HCT116 (cell line): ENCODE results near the gene TTC33. TPM values are rescaled to one million over a fixed set of nuclear protein-coding genes. Genes with fewer than 3 reads are reported as not detected.

Source experiments
- ATAC-seq: fragments of 200-7000 bp; cut with Tn5 transposase; 2 replicates; pipeline ENCODE4 v1.9.1; 2020; ENCODE audit warnings: mild to moderate bottlenecking, moderate library complexity
- BruUV-seq: library from RNA; stranded (reverse); fragments of 400-500 nt; replicated peaks from 2 replicates; lab custom pipeline; 2021; lab: Mats Ljungman, UMichigan
- CTCF ChIA-PET: fragments of 300-600 bp; sonication (Branson Sonifier 250); formaldehyde crosslinking; loops from one replicate; lab custom pipeline; 2021; ENCODE audit warnings: antibody characterized with exemption; lab: Charles Lee
- POLR2A ChIA-PET: fragments of 300-600, 350-600 bp; sonication (Branson Sonifier 250); formaldehyde crosslinking; loops from one replicate; lab custom pipeline; 2021; ENCODE audit warnings: antibody characterized with exemption; lab: Charles Lee
- RAD21 ChIA-PET, 2 experiments: fragments of 300-600 bp; sonication (Branson Sonifier 250); formaldehyde crosslinking; loops; one replicate each; lab custom pipeline; 2023; ENCODE audit warnings: low total read pairs in 2 of 2; ENCODE audit not compliant: uncharacterized antibody in 2 of 2, unreplicated experiment in 2 of 2, low non-redundant PET in 1 of 2; lab: Charles Lee
- DNase-seq: peaks from one replicate; pipeline ENCODE4 v3.0.0-alpha.2; 2010; ENCODE audit warnings: low read depth, low spot score
- H2AFZ ChIP-seq: fragments of 200-600 bp; shearing (Covaris generic), sonication (generic); 2 replicates; pipeline ENCODE4 v1.6.1; 2017; ENCODE audit warnings: low read depth, mixed run types, mixed read lengths, antibody characterized with exemption, low read length; ENCODE audit not compliant: poor library complexity, severe bottlenecking
- H3K27ac ChIP-seq: 2 replicates; pipeline ENCODE4 v1.5.1; 2012; ENCODE audit warnings: low read depth, low read length
- H3K27me3 ChIP-seq: fragments of 200-600 bp; sonication (generic); 2 replicates; pipeline ENCODE4 v1.6.1; 2016; ENCODE audit warnings: mixed run types, low read length, mixed read lengths; ENCODE audit not compliant: insufficient read depth
- H3K36me3 ChIP-seq, 2 experiments: fragments of 200-500 bp in 1 of 2; fragments of 200-600 bp in 1 of 2; sonication (Bioruptor generic) in 1 of 2; sonication (generic) in 1 of 2; 2 replicates each; pipeline versions ENCODE4 v1.5.1 to v1.6.1; 2014 to 2016; ENCODE audit warnings: low read length in 2 of 2, inconsistent platforms in 1 of 2, mixed read lengths in 1 of 2, mixed run types in 1 of 2; ENCODE audit not compliant: insufficient read depth in 2 of 2, control insufficient read depth in 1 of 2
- H3K4me1 ChIP-seq, 2 experiments: fragments of 200-600 bp in 1 of 2; sonication (generic) in 1 of 2; 2 replicates each; pipeline versions ENCODE4 v1.5.1 to v1.6.1; 2012 to 2017; ENCODE audit warnings: low read length in 2 of 2, inconsistent platforms in 1 of 2, mild to moderate bottlenecking in 1 of 2, mixed read lengths in 1 of 2, mixed run types in 1 of 2, moderate library complexity in 1 of 2; ENCODE audit not compliant: insufficient read depth in 2 of 2, control insufficient read depth in 1 of 2
- H3K4me2 ChIP-seq: fragments of 200-600 bp; sonication (generic); 2 replicates; pipeline ENCODE4 v1.6.1; 2017; ENCODE audit warnings: mixed run types, low read length, mixed read lengths
- H3K4me3 ChIP-seq, 2 experiments: fragments of 200-600 bp in 1 of 2; sonication (generic) in 1 of 2; replicated peaks in 1 of 2; 2 replicates each; pipeline ENCODE4 v1.5.1; 2011 to 2016; ENCODE audit warnings: low read length in 2 of 2, control low read depth in 1 of 2, low read depth in 1 of 2, mild to moderate bottlenecking in 1 of 2, mixed read lengths in 1 of 2, mixed run types in 1 of 2
- H3K79me2 ChIP-seq: fragments of 200-600 bp; sonication (generic); 2 replicates; pipeline ENCODE4 v1.6.1; 2017; ENCODE audit warnings: mild to moderate bottlenecking, mixed run types, low read length, moderate library complexity, mixed read lengths; ENCODE audit not compliant: insufficient read depth
- H3K9ac ChIP-seq: fragments of 200-600 bp; sonication (generic); 2 replicates; pipeline ENCODE4 v1.6.1; 2016; ENCODE audit warnings: low read length, mixed read lengths
- H3K9me2 ChIP-seq: fragments of 200-600 bp; sonication (generic), shearing (Covaris generic); 2 replicates; pipeline ENCODE4 v1.6.1; 2017; ENCODE audit warnings: mixed run types, mild to moderate bottlenecking, moderate library complexity; ENCODE audit not compliant: insufficient read depth
- H3K9me3 ChIP-seq, 2 experiments: fragments of 200-500 bp in 1 of 2; fragments of 200-600 bp in 1 of 2; sonication (Bioruptor generic) in 1 of 2; sonication (generic) in 1 of 2; 2 replicates each; pipeline ENCODE4 v1.6.1; 2014 to 2017; ENCODE audit warnings: low read length in 2 of 2, mixed read lengths in 2 of 2, inconsistent platforms in 1 of 2, low read depth in 1 of 2, mild to moderate bottlenecking in 1 of 2, mixed run types in 1 of 2, moderate library complexity in 1 of 2; ENCODE audit not compliant: control insufficient read depth in 1 of 2, insufficient read depth in 1 of 2
- H4K20me1 ChIP-seq: fragments of 200-600 bp; sonication (generic), shearing (Covaris generic); 2 replicates; pipeline ENCODE4 v1.6.1; 2017; ENCODE audit warnings: mixed run types, mild to moderate bottlenecking, moderate library complexity; ENCODE audit not compliant: insufficient read depth
- EZH2 ChIP-seq: fragments of 200-600 bp; sonication (generic); IDR thresholded peaks from 2 replicates; pipeline ENCODE4 v1.6.1; 2017; ENCODE audit warnings: antibody characterized with exemption, mixed run types
- POLR2AphosphoS5 ChIP-seq: IDR thresholded peaks from 2 replicates; pipeline ENCODE4 v1.6.1; 2011; ENCODE audit warnings: mild to moderate bottlenecking, low read depth, low read length, moderate library complexity
- ZFX ChIP-seq: fragments of 450-650 bp; IDR thresholded peaks from 2 replicates; pipeline ENCODE4 v1.6.1; 2017
- intact Hi-C: fragments of 100-400 bp; cut with micrococcal nuclease; formaldehyde crosslinking; loops from 2 replicates; pipeline ENCODE4 v1.10.0; 2022
- total RNA-seq: library from RNA; stranded (reverse); gene quantifications from one replicate; pipeline ENCODE4 v1.2.1, GENCODE V29; 2021; ENCODE audit not compliant: unreplicated experiment

TTC33 gene
- total RNA-seq, 1 experiment from 2014 or later: 14.5 TPM

DNA sequence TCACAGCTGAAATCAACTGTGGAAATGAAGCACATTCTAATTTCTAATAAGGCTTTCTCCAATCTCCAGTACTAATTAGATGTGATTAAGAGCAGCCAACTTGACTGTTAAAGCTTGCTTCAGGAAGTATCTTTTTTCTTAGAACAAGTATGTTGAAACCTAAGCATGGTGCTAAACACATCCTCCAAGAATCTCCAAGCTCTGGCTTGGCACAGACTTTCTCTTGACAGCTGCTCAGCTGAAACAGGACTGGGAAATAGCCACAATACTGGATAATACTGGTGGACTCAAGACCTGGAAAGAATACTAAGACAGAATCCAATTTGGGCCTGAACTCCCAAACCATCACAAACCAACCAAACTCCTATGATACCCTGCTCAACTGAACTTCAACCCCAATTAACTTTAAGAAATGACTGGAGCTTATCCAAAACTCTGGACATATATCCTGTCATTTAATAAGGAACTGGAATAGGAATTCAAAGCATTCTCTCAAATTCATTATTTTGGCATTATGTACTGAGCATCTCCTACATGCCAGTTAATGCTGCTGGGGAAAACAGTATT is 26.2 kb upstream of the TTC33 start:
- Histone ChIP-seq H3K9me3 (no peaks in the 10 kb centered on the region), H3K36me3 (no peaks in the 10 kb centered on the region), H3K27me3 (no peaks in the 10 kb centered on the region), H3K9ac (no peak overlapping the region), H3K79me2 (peaks cover 90% of the 10 kb centered on the region), H3K27ac (no peak overlapping the region)
- POLR2A ChIA-PET: no interaction called here
- no peak for DNase-seq
- CTCF ChIA-PET: no interaction called here
- intact Hi-C loops: no loop called here
- no TSS peak for BruUV-seq
- no peak for TF ChIP-seq POLR2AphosphoS5
- TF ChIP-seq EZH2: no peak
- TF ChIP-seq ZFX: no peak
- TF ChIP-seq, all 23 proteins: peak for 0
- ATAC-seq: no peak
- peaks cover 0 to 7% of the 10 kb centered on the region in 2 experiments; a peak in 2 of 4 replicates for H3K4me1 ChIP-seq
- no peak overlapping the region for H3K4me2 ChIP-seq
- H4K20me1 ChIP-seq: peaks cover 21% of the 10 kb centered on the region; the same call in 1 of the 2 replicates
- no peaks in the 10 kb centered on the region for H3K9me2 ChIP-seq
- H3K4me3 ChIP-seq: no peak overlapping the region
- no peak overlapping the region for H2AFZ ChIP-seq
- RAD21 ChIA-PET: no interaction called here

DNA sequence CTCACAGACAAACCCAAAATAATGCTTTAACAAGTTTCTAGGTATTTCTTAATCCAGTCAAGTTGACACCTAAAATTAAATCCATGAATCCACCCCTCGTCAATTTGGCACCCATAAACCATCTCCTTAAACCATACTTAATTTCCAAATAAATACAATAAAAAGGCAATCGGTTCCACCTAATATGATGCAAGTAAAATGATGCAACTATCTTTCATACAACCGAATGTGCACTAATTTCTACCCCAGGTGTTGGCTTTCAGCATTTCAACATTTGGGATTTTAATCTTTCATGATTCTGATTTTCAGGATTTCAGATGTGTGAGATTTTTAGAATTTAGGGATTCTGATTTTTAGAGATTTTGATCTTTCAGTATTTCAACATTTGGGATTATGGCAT is 25.1 kb upstream of the TTC33 start:
- H3K9me3 ChIP-seq: no peaks in the 10 kb centered on the region
- RAD21 ChIA-PET: no interaction called here
- ATAC-seq (no peak), DNase-seq (no peak)
- H3K4me2 ChIP-seq: no peak overlapping the region
- CTCF ChIA-PET: no interaction called here
- peaks cover 0 to 7% of the 10 kb centered on the region in 2 experiments; a peak in 2 of 4 replicates for H3K4me1 ChIP-seq
- intact Hi-C loops: no loop called here
- no peak overlapping the region for H2AFZ ChIP-seq
- H3K9ac ChIP-seq: no peak overlapping the region
- H3K4me3 ChIP-seq: no peak overlapping the region
- no peaks in the 10 kb centered on the region for H3K9me2 ChIP-seq
- H3K36me3 ChIP-seq: peaks cover 4 to 5% of the 10 kb centered on the region in 2 experiments; a peak in 2 of 4 replicates
- POLR2A ChIA-PET: no interaction called here
- no TSS peak for BruUV-seq
- peaks cover 80% of the 10 kb centered on the region for H3K79me2 ChIP-seq
- H3K27ac ChIP-seq: no peak overlapping the region
- H4K20me1 ChIP-seq: peaks cover 21% of the 10 kb centered on the region; the same call in 1 of the 2 replicates
- no peaks in the 10 kb centered on the region for H3K27me3 ChIP-seq
- TF ChIP-seq ZFX: no peak
